Measurements from ENCODE around the gene TMEM221.
A peak's percentile ranks its signal among the peaks of the same experiment; 100 is the strongest.

Gene TMEM221

DNA sequence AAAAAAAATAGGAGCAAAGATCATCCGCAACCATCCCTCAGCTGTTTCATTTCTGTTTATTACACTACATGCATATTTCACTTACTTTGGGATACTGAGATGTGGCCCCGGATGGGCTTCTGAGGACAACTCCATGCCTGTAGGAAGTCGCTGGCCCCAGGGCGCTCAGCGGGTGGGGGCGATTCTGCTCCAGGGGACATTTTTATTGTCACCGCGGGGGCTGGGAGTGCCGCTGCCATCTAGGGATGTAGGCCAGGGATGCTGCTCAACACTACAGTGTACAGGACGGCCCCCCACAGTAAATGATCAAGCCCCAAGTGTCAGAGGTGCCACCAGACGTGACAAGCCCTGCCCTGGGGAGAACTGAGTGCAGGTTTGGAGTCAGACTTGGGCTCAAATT lies 36.7 kb downstream of the TMEM221 start:
- no peak overlapping the region for H3K9ac ChIP-seq (ENCODE audit: low read depth, low read length)
- H3K9me3 ChIP-seq (ENCODE audit: control insufficient read depth, insufficient read depth, low read length): no peaks in the 10 kb centered on the region
- no peaks in the 10 kb centered on the region for H3K36me3 ChIP-seq (ENCODE audit: insufficient read depth, low read length)
- peaks cover 13% of the 10 kb centered on the region for H3K4me1 ChIP-seq (ENCODE audit: insufficient read depth, low read length)

DNA sequence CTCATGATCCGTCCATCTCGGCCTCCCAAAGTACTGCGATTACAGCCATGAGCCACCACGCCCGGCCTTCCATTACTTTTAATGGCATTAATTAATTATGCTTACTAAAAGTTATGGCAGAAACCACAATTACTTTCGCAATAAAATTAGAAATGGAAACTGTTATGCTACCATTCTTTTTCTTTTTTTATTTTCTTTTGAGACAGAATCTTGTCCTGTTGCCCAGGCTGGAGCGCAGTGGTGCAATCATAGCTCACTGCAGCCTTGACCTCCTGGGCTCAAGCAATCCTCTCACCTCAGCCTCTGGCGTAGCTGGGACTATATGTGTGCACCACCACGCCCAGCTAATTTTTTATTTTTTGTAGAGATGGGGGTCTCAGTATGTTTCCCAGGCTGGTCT lies 38.5 kb downstream of the TMEM221 start:
- H3K4me1 ChIP-seq (ENCODE audit: insufficient read depth, low read length): peaks cover 19% of the 10 kb centered on the region
- H3K36me3 ChIP-seq (ENCODE audit: insufficient read depth, low read length): no peaks in the 10 kb centered on the region
- H3K9ac ChIP-seq (ENCODE audit: low read depth, low read length): no peak overlapping the region
- no peaks in the 10 kb centered on the region for H3K9me3 ChIP-seq (ENCODE audit: control insufficient read depth, insufficient read depth, low read length)

DNA sequence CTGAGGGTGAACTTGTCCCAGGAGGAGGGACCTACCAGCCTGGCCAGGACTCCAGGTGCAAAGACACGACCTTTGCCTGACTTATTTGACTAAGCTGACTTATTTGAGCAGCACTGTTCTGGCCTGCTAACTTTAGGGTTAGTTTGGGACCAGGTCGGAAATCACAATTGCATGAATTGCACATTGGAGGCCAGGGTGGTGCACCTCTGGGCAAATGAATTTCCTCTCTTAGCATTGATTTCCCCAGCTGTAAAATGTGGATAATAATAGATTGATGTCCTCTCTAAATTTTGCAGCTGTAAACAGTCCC lies 41.6 kb downstream of the TMEM221 start:
- no peaks in the 10 kb centered on the region for H3K9me3 ChIP-seq (ENCODE audit: control insufficient read depth, insufficient read depth, low read length)
- H3K36me3 ChIP-seq (ENCODE audit: insufficient read depth, low read length): no peaks in the 10 kb centered on the region
- peaks cover 19% of the 10 kb centered on the region for H3K4me1 ChIP-seq (ENCODE audit: insufficient read depth, low read length)
- peak overlapping the region; percentile 19 for H3K9ac ChIP-seq (ENCODE audit: low read depth, low read length)

DNA sequence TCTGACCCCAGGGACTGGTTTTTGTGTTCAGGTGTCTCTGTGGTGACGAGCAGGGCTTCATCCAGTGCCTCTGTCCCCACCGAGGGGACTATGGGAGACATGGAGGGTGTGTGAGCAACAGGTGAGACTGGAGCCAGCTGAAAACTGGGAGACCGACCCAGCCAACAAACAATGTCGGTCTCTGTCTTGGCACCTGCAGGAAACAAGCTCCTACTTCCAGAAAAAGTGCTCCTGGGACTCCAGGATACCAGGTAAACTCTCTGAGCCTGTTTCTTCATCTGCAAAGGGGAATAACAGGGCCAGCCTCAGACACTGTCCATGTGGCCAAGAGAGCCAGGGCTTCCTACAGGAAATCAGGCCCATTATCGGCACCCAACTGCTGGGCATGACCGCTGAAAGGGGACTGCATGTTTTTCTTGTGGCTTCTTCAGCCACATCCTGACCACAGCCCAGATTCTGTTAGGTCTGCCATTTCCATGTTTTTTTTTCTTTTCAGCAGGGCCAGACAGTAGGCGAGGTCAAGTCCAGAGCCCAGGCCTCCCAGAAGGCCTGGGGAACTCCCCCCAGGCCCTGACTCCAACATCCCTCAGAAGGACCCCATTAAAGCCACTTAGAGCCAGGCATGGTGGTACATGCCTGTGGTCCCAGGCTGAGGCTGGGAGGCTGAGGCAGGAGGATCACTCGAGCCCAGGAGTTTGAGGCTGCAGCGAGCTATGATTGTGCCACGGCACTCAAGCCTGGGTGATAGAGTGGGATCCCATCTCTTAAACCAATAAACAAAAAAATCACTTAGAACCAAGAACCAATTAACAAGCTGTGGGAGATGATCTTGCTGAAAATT lies 42.2 kb downstream of the TMEM221 start:
- Histone ChIP-seq H3K9me3 (ENCODE audit: control insufficient read depth, insufficient read depth, low read length) (no peaks in the 10 kb centered on the region), H3K9ac (ENCODE audit: low read depth, low read length) (no peak overlapping the region), H3K36me3 (ENCODE audit: insufficient read depth, low read length) (no peaks in the 10 kb centered on the region), H3K4me1 (ENCODE audit: insufficient read depth, low read length) (peaks cover 19% of the 10 kb centered on the region)

DNA sequence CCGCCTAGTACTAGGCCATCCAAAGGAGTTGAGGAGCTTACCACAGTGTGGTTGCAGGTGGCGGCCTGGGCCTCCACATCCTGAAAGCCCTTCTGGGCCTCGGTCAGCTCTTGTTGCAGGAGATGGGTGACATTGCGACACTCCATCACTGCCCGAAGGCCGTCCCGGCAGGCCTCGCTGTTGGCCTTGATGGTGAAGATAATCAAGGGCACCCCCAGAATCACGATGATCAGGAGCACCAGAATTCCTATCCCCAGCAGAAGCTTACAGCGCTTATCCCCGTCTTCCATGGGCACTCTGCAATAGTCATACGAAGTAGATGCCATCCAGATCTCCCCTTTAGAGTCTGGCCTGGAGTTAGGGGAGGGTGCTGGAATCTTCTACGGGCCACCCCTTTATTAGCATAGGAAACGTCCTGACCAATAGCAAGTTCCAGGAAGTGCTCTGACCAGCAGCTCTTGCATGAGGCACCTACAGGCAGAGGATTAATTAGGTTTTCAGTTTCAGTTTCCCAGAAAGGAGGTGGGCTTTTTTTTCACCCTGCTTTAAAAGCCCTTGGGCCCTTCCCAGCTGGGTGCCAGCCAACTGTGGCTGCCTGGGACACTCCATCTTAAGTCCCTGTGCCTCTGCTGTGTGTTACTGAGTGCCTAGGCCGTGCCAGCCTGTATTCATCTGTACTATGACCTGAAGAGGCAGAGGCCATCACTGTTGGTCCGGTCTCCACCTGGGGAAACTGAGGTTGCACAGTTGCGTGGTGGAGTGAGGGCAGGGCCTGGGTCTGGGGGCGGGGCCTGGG lies 43.0 kb downstream of the TMEM221 start, which contains the start of gene BST2:
BST2 (minus strand) TSS at position 381 of the 796 bp plus-strand sequence; CDS start at position 326, 55 bp downstream.
- H3K9ac ChIP-seq (ENCODE audit: low read depth, low read length): peak within 1 kb of the TSS; percentile 93
- no peaks in the 10 kb centered on the region for H3K36me3 ChIP-seq (ENCODE audit: insufficient read depth, low read length)
- H3K4me1 ChIP-seq (ENCODE audit: insufficient read depth, low read length): peaks cover 19% of the 10 kb centered on the region
- no peaks in the 10 kb centered on the region for H3K9me3 ChIP-seq (ENCODE audit: control insufficient read depth, insufficient read depth, low read length)

DNA sequence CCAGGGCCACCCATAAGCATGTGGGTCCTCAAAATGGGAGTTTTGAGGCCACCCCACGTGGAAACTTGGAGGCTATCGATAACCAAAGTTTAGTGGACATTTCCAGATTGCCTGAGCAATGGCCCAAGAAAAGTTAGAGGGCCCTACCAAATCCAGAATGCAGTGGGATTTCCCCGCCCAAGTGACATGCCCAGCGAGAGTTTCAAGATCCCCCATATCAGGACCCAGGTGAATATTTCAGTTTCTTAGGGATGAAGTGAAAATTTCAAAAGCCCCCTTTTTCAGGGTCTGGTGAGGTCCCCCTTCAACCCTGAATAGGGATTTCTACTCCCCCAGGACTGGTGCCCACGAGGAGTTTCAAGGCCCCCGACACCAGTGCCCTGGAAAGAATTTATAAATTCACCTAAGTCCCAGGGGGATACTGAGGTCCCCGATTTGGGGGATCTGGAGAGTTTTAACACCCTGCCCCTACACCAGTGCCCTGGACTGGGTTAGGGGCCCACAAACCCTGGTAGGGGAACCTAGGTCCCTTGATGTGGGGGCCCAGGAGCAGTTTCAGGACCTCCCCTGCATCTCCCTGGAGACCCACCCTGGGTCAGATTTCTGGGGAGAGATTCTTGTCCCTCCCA lies 43.7 kb downstream of the TMEM221 start:
- H3K9ac ChIP-seq (ENCODE audit: low read depth, low read length): peak overlapping the region; percentile 93
- no peaks in the 10 kb centered on the region for H3K36me3 ChIP-seq (ENCODE audit: insufficient read depth, low read length)
- H3K4me1 ChIP-seq (ENCODE audit: insufficient read depth, low read length): peaks cover 19% of the 10 kb centered on the region
- no peaks in the 10 kb centered on the region for H3K9me3 ChIP-seq (ENCODE audit: control insufficient read depth, insufficient read depth, low read length)

DNA sequence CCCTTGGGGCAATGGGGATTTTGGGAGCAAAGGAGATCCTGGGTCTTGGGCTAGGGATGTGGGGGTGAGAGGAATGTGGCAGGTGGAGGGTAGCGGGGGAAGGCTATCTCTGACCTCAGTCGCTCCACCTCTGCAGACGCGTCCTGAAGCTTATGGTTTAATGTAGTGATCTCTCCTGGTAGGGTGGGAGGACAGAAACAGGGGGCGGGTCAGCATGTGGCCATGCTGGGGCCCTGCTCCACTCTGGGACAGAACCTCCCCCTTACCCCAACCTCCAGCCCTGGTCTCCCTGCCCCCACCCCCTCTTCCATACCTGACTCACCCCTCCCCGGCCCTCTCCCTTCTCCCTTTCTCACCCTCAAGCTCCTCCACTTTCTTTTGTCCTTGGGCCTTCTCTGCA lies 44.5 kb downstream of the TMEM221 start:
- Histone ChIP-seq H3K36me3 (ENCODE audit: insufficient read depth, low read length) (no peaks in the 10 kb centered on the region), H3K4me1 (ENCODE audit: insufficient read depth, low read length) (peaks cover 19% of the 10 kb centered on the region), H3K9ac (ENCODE audit: low read depth, low read length) (peak overlapping the region; percentile 93), H3K9me3 (ENCODE audit: control insufficient read depth, insufficient read depth, low read length) (no peaks in the 10 kb centered on the region)

DNA sequence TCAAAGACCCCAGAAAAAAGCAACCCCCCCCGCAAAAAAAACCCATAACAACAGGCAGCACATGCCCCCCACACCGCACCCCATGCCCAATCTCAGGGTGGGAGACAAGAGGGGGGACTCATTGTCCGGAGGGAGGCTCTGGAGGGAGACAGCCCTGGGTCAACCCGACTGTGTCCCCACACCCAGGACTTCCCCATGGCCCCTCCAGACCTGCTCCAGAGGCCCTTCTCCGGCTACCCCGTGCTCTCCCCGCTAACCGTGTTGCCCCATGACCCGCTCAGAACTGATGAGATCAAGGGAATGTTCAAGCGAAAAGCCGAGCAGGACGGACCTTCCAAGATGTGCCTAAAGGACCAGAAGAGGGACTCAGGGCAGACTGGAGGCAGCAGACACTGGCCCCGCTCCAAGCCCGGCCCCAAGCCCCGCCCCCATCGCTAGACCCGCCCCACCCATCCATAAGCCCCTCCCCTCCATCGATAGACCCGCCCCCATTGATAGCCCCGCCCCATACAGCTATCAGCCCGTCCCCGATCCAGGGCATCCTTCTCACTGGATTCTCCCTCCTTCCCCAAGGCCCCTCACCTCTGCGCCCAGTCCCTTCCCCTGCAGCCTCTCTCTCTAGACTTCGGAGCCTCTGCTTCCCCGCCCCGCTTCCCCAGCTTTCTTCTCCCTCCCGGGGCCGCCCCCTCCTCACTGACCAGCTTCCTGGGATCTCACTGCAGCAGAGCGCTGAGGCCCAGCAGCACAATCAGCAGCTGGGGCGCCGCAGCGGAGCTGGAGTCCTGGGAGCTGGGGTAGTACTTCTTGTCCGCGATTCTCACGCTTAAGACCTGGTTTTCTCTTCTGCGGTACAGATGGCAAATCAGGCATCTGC lies 45.2 kb downstream of the TMEM221 start:
- Histone ChIP-seq H3K4me1 (ENCODE audit: insufficient read depth, low read length) (peaks cover 19% of the 10 kb centered on the region), H3K36me3 (ENCODE audit: insufficient read depth, low read length) (no peaks in the 10 kb centered on the region; the same call in 1 of the 2 replicates), H3K9ac (ENCODE audit: low read depth, low read length) (peak overlapping the region; percentile 93), H3K9me3 (ENCODE audit: control insufficient read depth, insufficient read depth, low read length) (no peaks in the 10 kb centered on the region)

DNA sequence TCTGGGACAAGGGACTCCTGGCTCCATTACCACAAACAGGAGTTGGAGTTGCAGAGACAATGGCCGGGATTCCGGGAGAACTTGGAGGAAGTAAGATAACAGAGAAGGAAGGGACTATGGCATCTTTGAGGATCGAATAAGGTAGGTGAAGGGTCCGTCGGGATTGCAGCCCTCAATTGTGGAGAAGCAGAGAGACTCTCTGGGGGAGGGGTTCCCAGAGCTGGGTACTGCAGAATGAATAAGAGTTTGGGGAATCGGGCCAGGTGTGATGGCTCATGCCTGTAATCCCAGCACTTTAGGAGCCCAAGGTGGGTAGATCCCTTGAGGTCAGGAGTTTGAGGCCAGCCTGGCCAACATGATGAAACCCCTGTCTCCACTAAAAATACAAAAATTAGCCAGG lies 46.8 kb downstream of the TMEM221 start:
- Histone ChIP-seq H3K36me3 (ENCODE audit: insufficient read depth, low read length) (no peaks in the 10 kb centered on the region; the same call in 1 of the 2 replicates), H3K9me3 (ENCODE audit: control insufficient read depth, insufficient read depth, low read length) (no peaks in the 10 kb centered on the region), H3K9ac (ENCODE audit: low read depth, low read length) (no peak overlapping the region), H3K4me1 (ENCODE audit: insufficient read depth, low read length) (peaks cover 15% of the 10 kb centered on the region)

DNA sequence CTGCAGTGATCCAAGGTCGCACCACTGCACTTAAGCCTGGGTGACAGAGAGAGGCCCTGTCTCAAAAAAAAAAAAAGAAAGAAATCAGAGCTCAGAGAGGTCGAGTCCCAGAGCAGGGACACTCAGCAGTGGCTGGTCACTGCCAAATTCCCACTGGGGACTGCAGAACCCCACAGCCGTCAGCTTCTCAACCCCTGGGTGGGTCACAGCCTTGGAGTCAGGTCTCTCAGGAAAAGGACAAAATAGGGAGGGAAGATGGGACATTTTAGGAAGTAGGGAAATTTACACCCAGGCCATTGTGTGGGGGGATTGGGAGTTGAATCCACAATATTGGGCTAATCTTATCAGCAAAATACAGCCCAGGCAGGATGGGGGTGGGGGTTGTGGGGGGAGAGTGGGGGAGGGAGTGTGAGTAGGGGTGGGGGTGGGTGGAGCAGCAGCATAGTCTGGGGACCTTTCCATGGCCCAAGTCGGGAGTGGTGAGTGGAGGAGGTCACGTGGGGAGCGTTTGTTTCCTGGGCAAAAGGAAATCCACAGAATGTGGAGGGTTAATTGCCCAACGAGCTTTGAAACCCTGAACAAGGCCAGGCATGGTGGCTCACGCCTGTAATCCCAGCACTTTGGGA lies 49.5 kb downstream of the TMEM221 start:
- Histone ChIP-seq H3K9ac (ENCODE audit: low read depth, low read length) (no peak overlapping the region), H3K4me1 (ENCODE audit: insufficient read depth, low read length) (no peaks in the 10 kb centered on the region), H3K36me3 (ENCODE audit: insufficient read depth, low read length) (no peaks in the 10 kb centered on the region; the same call in 1 of the 2 replicates), H3K9me3 (ENCODE audit: control insufficient read depth, insufficient read depth, low read length) (no peaks in the 10 kb centered on the region)

DNA sequence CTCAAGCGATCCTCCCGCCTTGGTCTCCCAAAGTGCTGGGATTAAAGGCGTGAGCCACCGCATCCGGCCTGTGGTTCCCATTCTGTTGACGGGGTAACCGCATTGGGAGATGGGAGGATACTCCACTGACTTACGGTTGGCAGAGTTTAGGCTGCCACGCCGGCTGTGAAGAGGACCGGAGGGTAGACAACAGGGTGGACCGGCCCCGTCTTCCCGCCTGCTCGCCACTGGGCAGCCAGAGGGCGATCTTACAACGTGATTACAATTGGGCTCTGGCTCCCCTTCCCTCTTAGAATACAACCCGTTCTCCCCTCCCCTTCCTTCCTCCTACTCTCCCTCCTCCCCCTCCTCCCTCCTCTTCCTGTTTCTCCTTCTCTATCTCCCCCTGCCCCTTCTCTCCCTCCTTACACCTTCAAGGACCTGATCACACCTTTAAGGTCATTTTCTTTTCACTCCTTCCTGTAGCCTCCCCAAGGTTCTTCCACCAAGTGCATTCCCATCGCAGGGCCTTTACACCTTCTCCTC lies 53.5 kb downstream of the TMEM221 start:
- H3K9ac ChIP-seq (ENCODE audit: low read depth, low read length): no peak overlapping the region
- H3K36me3 ChIP-seq (ENCODE audit: insufficient read depth, low read length): no peaks in the 10 kb centered on the region; the same call in 1 of the 2 replicates
- no peaks in the 10 kb centered on the region; the same call in 1 of the 2 replicates for H3K4me1 ChIP-seq (ENCODE audit: insufficient read depth, low read length)
- H3K9me3 ChIP-seq (ENCODE audit: control insufficient read depth, insufficient read depth, low read length): no peaks in the 10 kb centered on the region

DNA sequence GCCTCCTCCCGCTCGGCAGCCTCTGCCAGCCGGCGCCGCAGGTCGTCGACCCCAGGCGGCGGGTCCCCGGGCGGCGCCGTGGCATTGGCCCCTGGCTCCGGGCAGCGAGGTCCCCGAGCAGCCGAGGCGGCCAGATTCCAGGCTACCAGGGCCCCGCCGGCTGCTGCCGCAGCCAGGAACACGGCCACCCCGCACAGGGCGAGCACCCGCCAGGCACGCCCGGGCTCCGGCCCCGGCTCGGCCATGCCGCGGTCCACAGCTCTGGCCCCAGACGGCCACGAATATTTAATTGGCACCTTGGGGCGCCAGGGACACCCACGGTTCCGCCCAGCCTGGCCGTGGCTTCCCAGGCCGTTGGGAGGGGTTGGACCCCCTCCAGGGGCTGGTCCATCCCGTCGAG lies 54.6 kb downstream of the TMEM221 start, which contains the start of gene CCDC194:
CCDC194 (minus strand) TSS at position 283 of the 400 bp plus-strand sequence; CDS start at position 245, 38 bp downstream.
- H3K9ac ChIP-seq (ENCODE audit: low read depth, low read length): no peak within 1 kb of the TSS
- H3K9me3 ChIP-seq (ENCODE audit: control insufficient read depth, insufficient read depth, low read length): no peaks in the 10 kb centered on the region
- H3K4me1 ChIP-seq (ENCODE audit: insufficient read depth, low read length): no peaks in the 10 kb centered on the region; the same call in 1 of the 2 replicates
- H3K36me3 ChIP-seq (ENCODE audit: insufficient read depth, low read length): no peaks in the 10 kb centered on the region; the same call in 1 of the 2 replicates

DNA sequence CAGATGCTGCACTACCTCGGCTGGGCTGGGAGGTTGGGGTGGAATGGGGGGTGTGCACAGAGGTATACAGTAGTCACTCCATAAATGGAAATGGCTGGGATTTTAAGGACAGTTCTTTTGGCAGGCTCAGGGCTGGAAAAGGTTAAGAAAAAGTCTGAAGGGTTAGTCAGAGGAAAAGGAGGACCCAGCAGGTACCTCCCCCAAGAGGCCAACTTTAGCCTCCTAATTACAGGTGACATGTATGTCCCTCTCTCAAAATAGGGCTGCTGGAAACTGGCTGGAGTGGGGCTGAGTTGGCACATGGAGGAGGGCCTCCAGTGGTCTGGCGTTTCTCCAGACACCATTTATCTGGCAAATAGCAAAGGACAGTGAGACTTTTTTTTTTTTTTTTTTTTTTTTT lies 55.5 kb downstream of the TMEM221 start:
- H3K9me3 ChIP-seq (ENCODE audit: control insufficient read depth, insufficient read depth, low read length): no peaks in the 10 kb centered on the region
- no peaks in the 10 kb centered on the region; the same call in 1 of the 2 replicates for H3K4me1 ChIP-seq (ENCODE audit: insufficient read depth, low read length)
- no peak overlapping the region for H3K9ac ChIP-seq (ENCODE audit: low read depth, low read length)
- no peaks in the 10 kb centered on the region for H3K36me3 ChIP-seq (ENCODE audit: insufficient read depth, low read length)
